HEK293 (cell line): ENCODE measurements around the gene AFF2.

Source experiments
- CTCF ChIA-PET: fragments of 350-600 bp; formaldehyde crosslinking; extraction: SDS; loops from one replicate; lab custom pipeline; 2021; ENCODE audit warnings: antibody characterized with exemption; lab: Yijun Ruan, JAX
- POLR2A ChIA-PET: fragments of 300-600 bp; formaldehyde crosslinking; extraction: SDS; loops from one replicate; lab custom pipeline; 2020; ENCODE audit warnings: antibody characterized with exemption, inconsistent platforms; lab: Yijun Ruan, JAX
- H3K27ac ChIP-seq: fragments of 200-500 bp; sonication (Bioruptor generic); 2 replicates; pipeline ENCODE4 v1.5.1; 2014; ENCODE audit warnings: low read depth, low read length, control low read depth, inconsistent platforms; ENCODE audit errors: extremely low read depth
- H3K36me3 ChIP-seq, 2 experiments: fragments of 200-500 bp in 1 of 2; sonication (Bioruptor generic) in 1 of 2; 1 replicate in 1 of 2; 2 replicates in 1 of 2; pipeline ENCODE4 v1.5.1; 2014 to 2017; ENCODE audit warnings: inconsistent platforms in 2 of 2, low read length in 2 of 2; ENCODE audit not compliant: control insufficient read depth in 2 of 2, insufficient read depth in 1 of 2
- H3K4me1 ChIP-seq: fragments of 200-500 bp; sonication (Bioruptor generic); 2 replicates; pipeline ENCODE4 v1.5.1; 2014; ENCODE audit warnings: mild to moderate bottlenecking, low read length, inconsistent platforms; ENCODE audit not compliant: control insufficient read depth, insufficient read depth
- H3K4me3 ChIP-seq: 2 replicates; pipeline ENCODE4 v1.5.1; 2011; ENCODE audit warnings: low read depth, mild to moderate bottlenecking, control low read depth, low read length, moderate library complexity
- H3K9me3 ChIP-seq: fragments of 200-500 bp; sonication (Bioruptor generic); 2 replicates; pipeline ENCODE4 v1.5.1; 2014; ENCODE audit warnings: low read depth, low read length, inconsistent platforms; ENCODE audit not compliant: control insufficient read depth, insufficient read depth
- BCL11B ChIP-seq: fragments of 450-650 bp; formaldehyde crosslinking; IDR thresholded peaks from 2 replicates; pipeline ENCODE4 v1.5.1; 2016; ENCODE audit warnings: low read depth, missing biosample characterization, missing genetic modification characterization
- OSR2 ChIP-seq: fragments of 450-650 bp; formaldehyde crosslinking; IDR thresholded peaks from 2 replicates; pipeline ENCODE4 v1.5.1; 2016; ENCODE audit warnings: missing biosample characterization, missing genetic modification characterization
- ZBTB21 ChIP-seq: fragments of 450-650 bp; formaldehyde crosslinking; IDR thresholded peaks from 2 replicates; pipeline ENCODE4 v1.5.1; 2017; ENCODE audit warnings: missing biosample characterization, missing genetic modification characterization
- ZBTB48 ChIP-seq: fragments of 450-650 bp; formaldehyde crosslinking; IDR thresholded peaks from 2 replicates; pipeline ENCODE4 v1.5.1; 2016; ENCODE audit warnings: missing biosample characterization, missing genetic modification characterization
- ZBTB8A ChIP-seq: fragments of 450-650 bp; formaldehyde crosslinking; IDR thresholded peaks from 2 replicates; pipeline ENCODE4 v1.5.1; 2016; ENCODE audit warnings: missing biosample characterization, missing genetic modification characterization
- ZFHX2 ChIP-seq: fragments of 450-650 bp; formaldehyde crosslinking; conservative IDR thresholded peaks from 2 replicates; pipeline ENCODE4 v1.5.1; 2016; ENCODE audit warnings: missing biosample characterization, missing genetic modification characterization
- ZNF202 ChIP-seq: fragments of 450-650 bp; formaldehyde crosslinking; IDR thresholded peaks from 2 replicates; pipeline ENCODE4 v1.5.1; 2016; ENCODE audit warnings: missing biosample characterization, missing genetic modification characterization, borderline replicate concordance
- ZNF23 ChIP-seq: fragments of 450-650 bp; formaldehyde crosslinking; IDR thresholded peaks from 2 replicates; pipeline ENCODE4 v1.5.1; 2016; ENCODE audit warnings: missing biosample characterization, missing genetic modification characterization, borderline replicate concordance
- ZNF521 ChIP-seq: fragments of 450-650 bp; formaldehyde crosslinking; IDR thresholded peaks from 2 replicates; pipeline ENCODE4 v1.5.1; 2017; ENCODE audit warnings: missing biosample characterization, mild to moderate bottlenecking, missing genetic modification characterization
- ZNF585B ChIP-seq: fragments of 450-650 bp; formaldehyde crosslinking; IDR thresholded peaks from 2 replicates; pipeline ENCODE4 v1.5.1; 2016; ENCODE audit warnings: missing biosample characterization, missing genetic modification characterization
- ZNF621 ChIP-seq: fragments of 450-650 bp; formaldehyde crosslinking; IDR thresholded peaks from 2 replicates; pipeline ENCODE4 v1.5.1; 2017; ENCODE audit warnings: missing biosample characterization, missing genetic modification characterization
- ZNF660 ChIP-seq: fragments of 450-650 bp; IDR thresholded peaks from 2 replicates; pipeline ENCODE4 v1.5.1; 2018; ENCODE audit warnings: missing biosample characterization, mild to moderate bottlenecking, missing genetic modification characterization
- ZNF776 ChIP-seq: fragments of 450-650 bp; formaldehyde crosslinking; IDR thresholded peaks from 2 replicates; pipeline ENCODE4 v1.5.0; 2017; ENCODE audit warnings: missing biosample characterization, missing genetic modification characterization, borderline replicate concordance
- TF ChIP-seq, protein P1 (sequence below): fragments of 450-650 bp; formaldehyde crosslinking; IDR thresholded peaks from 2 replicates; pipeline ENCODE4 v1.5.1; 2016; ENCODE audit warnings: missing biosample characterization, missing genetic modification characterization
- TF ChIP-seq, protein P2 (sequence below): fragments of 450-650 bp; formaldehyde crosslinking; IDR thresholded peaks from 2 replicates; pipeline ENCODE4 v1.5.1; 2016; ENCODE audit warnings: missing biosample characterization, missing genetic modification characterization
- TF ChIP-seq, protein P3 (sequence below): fragments of 450-650 bp; formaldehyde crosslinking; optimal IDR thresholded peaks from 2 replicates; pipeline ENCODE3; 2016; ENCODE audit warnings: missing biosample characterization, mild to moderate bottlenecking, missing genetic modification characterization
- TF ChIP-seq, protein P4 (sequence below): fragments of 450-650 bp; formaldehyde crosslinking; conservative IDR thresholded peaks from 2 replicates; pipeline ENCODE4 v1.5.1; 2016; ENCODE audit warnings: low read depth, missing biosample characterization, missing genetic modification characterization
- TF ChIP-seq, protein P5 (sequence below): IDR thresholded peaks from 2 replicates; pipeline ENCODE4 v1.6.1; 2011; ENCODE audit warnings: mild to moderate bottlenecking, low read depth, low read length, borderline replicate concordance
- TF ChIP-seq, protein P6 (sequence below): fragments of 450-650 bp; formaldehyde crosslinking; IDR thresholded peaks from 2 replicates; pipeline ENCODE4 v1.5.1; 2017; ENCODE audit warnings: missing biosample characterization, mild to moderate bottlenecking, missing genetic modification characterization, moderate library complexity

Gene AFF2

DNA sequence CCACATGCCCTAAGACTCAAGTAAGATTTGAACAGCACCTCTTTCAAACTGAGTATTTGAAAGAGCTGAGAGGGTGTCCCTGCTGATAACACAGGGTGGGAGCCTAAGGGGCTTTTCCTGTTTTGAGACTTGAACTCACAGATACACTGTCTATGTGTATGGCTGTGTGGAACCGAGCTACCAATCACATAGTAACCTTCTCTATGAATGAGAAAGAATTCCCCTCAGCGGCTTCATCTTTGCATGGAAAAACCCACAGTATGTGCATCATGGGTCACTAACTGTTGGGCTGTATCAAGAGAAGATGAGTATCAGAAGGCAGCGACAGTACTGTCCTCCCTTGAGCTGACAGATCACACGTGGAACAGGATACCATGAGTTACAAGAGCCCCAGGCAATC is 336.3 kb downstream of the AFF2 start:
- H3K27ac ChIP-seq, result no peak overlapping the region
- no peaks in the 10 kb centered on the region for H3K9me3 ChIP-seq
- ChIA-PET POLR2A (no interaction called here), CTCF (interaction anchor here (0.9 kb wide), 1 partner anchor 12 kb away, joined by 3 read pairs; no protein-coding TSS in a partner anchor)
- H3K4me1 ChIP-seq, result no peaks in the 10 kb centered on the region
- no peak overlapping the region for H3K4me3 ChIP-seq
- TF ChIP-seq, protein P1, sequence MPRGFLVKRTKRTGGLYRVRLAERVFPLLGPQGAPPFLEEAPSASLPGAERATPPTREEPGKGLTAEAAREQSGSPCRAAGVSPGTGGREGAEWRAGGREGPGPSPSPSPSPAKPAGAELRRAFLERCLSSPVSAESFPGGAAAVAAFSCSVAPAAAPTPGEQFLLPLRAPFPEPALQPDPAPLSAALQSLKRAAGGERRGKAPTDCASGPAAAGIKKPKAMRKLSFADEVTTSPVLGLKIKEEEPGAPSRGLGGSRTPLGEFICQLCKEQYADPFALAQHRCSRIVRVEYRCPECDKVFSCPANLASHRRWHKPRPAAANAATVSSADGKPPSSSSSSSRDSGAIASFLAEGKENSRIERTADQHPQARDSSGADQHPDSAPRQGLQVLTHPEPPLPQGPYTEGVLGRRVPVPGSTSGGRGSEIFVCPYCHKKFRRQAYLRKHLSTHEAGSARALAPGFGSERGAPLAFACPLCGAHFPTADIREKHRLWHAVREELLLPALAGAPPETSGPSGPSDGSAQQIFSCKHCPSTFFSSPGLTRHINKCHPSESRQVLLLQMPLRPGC (tag by site-specific recombination), result no peak
- TF ChIP-seq ZNF23 (no peak), OSR2 (no peak), BCL11B (tag by site-specific recombination) (no peak), ZNF776 (tag by site-specific recombination) (no peak), ZNF660 (tag by site-specific recombination) (no peak), ZNF585B (tag by site-specific recombination) (no peak), ZBTB8A (tag by site-specific recombination) (no peak), ZNF521 (tag by site-specific recombination) (no peak), ZBTB21 (tag by site-specific recombination) (no peak), ZNF621 (tag by site-specific recombination) (no peak), ZNF202 (no peak), ZFHX2 (no peak), ZBTB48 (tag by site-specific recombination) (no peak)
- TF ChIP-seq, protein P2, sequence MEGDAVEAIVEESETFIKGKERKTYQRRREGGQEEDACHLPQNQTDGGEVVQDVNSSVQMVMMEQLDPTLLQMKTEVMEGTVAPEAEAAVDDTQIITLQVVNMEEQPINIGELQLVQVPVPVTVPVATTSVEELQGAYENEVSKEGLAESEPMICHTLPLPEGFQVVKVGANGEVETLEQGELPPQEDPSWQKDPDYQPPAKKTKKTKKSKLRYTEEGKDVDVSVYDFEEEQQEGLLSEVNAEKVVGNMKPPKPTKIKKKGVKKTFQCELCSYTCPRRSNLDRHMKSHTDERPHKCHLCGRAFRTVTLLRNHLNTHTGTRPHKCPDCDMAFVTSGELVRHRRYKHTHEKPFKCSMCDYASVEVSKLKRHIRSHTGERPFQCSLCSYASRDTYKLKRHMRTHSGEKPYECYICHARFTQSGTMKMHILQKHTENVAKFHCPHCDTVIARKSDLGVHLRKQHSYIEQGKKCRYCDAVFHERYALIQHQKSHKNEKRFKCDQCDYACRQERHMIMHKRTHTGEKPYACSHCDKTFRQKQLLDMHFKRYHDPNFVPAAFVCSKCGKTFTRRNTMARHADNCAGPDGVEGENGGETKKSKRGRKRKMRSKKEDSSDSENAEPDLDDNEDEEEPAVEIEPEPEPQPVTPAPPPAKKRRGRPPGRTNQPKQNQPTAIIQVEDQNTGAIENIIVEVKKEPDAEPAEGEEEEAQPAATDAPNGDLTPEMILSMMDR (tag by site-specific recombination), result no peak
- TF ChIP-seq, protein P3, sequence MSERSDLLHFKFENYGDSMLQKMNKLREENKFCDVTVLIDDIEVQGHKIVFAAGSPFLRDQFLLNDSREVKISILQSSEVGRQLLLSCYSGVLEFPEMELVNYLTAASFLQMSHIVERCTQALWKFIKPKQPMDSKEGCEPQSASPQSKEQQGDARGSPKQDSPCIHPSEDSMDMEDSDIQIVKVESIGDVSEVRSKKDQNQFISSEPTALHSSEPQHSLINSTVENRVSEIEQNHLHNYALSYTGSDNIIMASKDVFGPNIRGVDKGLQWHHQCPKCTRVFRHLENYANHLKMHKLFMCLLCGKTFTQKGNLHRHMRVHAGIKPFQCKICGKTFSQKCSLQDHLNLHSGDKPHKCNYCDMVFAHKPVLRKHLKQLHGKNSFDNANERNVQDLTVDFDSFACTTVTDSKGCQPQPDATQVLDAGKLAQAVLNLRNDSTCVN, result no peak
- TF ChIP-seq, protein P4, sequence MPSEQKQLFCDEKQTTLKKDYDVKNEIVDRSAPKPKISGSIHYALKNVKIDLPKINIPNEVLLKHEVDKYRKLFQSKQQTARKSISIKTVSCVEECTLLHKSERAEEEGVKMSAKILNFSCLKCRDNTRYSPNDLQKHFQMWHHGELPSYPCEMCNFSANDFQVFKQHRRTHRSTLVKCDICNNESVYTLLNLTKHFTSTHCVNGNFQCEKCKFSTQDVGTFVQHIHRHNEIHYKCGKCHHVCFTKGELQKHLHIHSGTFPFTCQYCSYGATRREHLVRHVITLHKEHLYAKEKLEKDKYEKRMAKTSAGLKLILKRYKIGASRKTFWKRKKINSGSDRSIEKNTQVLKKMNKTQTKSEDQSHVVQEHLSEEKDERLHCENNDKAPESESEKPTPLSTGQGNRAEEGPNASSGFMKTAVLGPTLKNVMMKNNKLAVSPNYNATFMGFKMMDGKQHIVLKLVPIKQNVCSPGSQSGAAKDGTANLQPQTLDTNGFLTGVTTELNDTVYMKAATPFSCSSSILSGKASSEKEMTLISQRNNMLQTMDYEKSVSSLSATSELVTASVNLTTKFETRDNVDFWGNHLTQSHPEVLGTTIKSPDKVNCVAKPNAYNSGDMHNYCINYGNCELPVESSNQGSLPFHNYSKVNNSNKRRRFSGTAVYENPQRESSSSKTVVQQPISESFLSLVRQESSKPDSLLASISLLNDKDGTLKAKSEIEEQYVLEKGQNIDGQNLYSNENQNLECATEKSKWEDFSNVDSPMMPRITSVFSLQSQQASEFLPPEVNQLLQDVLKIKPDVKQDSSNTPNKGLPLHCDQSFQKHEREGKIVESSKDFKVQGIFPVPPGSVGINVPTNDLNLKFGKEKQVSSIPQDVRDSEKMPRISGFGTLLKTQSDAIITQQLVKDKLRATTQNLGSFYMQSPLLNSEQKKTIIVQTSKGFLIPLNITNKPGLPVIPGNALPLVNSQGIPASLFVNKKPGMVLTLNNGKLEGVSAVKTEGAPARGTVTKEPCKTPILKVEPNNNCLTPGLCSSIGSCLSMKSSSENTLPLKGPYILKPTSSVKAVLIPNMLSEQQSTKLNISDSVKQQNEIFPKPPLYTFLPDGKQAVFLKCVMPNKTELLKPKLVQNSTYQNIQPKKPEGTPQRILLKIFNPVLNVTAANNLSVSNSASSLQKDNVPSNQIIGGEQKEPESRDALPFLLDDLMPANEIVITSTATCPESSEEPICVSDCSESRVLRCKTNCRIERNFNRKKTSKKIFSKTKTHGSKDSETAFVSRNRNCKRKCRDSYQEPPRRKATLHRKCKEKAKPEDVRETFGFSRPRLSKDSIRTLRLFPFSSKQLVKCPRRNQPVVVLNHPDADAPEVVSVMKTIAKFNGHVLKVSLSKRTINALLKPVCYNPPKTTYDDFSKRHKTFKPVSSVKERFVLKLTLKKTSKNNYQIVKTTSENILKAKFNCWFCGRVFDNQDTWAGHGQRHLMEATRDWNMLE (tag by site-specific recombination), result no peak
- TF ChIP-seq, protein P5, sequence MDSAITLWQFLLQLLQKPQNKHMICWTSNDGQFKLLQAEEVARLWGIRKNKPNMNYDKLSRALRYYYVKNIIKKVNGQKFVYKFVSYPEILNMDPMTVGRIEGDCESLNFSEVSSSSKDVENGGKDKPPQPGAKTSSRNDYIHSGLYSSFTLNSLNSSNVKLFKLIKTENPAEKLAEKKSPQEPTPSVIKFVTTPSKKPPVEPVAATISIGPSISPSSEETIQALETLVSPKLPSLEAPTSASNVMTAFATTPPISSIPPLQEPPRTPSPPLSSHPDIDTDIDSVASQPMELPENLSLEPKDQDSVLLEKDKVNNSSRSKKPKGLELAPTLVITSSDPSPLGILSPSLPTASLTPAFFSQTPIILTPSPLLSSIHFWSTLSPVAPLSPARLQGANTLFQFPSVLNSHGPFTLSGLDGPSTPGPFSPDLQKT, result no peak
- TF ChIP-seq, protein P6, sequence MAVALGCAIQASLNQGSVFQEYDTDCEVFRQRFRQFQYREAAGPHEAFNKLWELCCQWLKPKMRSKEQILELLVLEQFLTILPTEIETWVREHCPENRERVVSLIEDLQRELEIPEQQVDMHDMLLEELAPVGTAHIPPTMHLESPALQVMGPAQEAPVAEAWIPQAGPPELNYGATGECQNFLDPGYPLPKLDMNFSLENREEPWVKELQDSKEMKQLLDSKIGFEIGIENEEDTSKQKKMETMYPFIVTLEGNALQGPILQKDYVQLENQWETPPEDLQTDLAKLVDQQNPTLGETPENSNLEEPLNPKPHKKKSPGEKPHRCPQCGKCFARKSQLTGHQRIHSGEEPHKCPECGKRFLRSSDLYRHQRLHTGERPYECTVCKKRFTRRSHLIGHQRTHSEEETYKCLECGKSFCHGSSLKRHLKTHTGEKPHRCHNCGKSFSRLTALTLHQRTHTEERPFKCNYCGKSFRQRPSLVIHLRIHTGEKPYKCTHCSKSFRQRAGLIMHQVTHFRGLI (tag by site-specific recombination), result no peak
- no peaks in the 10 kb centered on the region for H3K36me3 ChIP-seq
